Osteocyte (in vitro differentiated cells): ENCODE data around the gene LRRC18. TPM values are rescaled to one million over a fixed set of nuclear protein-coding genes. Genes with fewer than 3 reads are reported as not detected.

Experiments
- DNase-seq: peaks from one replicate; pipeline ENCODE4 v3.0.0; 2021; ENCODE audit warnings: mixed read lengths; ENCODE audit not compliant: unreplicated experiment; ENCODE audit errors: extremely low spot score
- H3K27ac Mint-ChIP-seq: one replicate; pipeline ENCODE4 v1.8.0; 2021; ENCODE audit warnings: mild to moderate bottlenecking, mixed read lengths; ENCODE audit not compliant: unreplicated experiment
- H3K27me3 Mint-ChIP-seq: one replicate; pipeline ENCODE4 v1.8.0; 2021; ENCODE audit warnings: mixed read lengths; ENCODE audit not compliant: unreplicated experiment
- H3K36me3 Mint-ChIP-seq: one replicate; pipeline ENCODE4 v1.8.0; 2021; ENCODE audit warnings: mixed read lengths; ENCODE audit not compliant: unreplicated experiment
- H3K4me1 Mint-ChIP-seq: one replicate; pipeline ENCODE4 v1.8.0; 2021; ENCODE audit warnings: mixed read lengths; ENCODE audit not compliant: unreplicated experiment
- H3K4me3 Mint-ChIP-seq: one replicate; pipeline ENCODE4 v1.8.0; 2021; ENCODE audit warnings: mild to moderate bottlenecking, moderate library complexity, mixed read lengths; ENCODE audit not compliant: unreplicated experiment
- H3K9me3 Mint-ChIP-seq: one replicate; pipeline ENCODE4 v1.8.0; 2021; ENCODE audit warnings: mixed read lengths; ENCODE audit not compliant: unreplicated experiment
- total RNA-seq: library from RNA; stranded (reverse); gene quantifications from 2 replicates; pipeline ENCODE4 v1.2.1, GENCODE V29; 2021
- TF ChIP-seq, protein P1 (sequence below): fragments of 200-600 bp; sonication (generic); IDR thresholded peaks from 2 replicates; pipeline ENCODE4 v1.5.0; 2021; ENCODE audit warnings: antibody characterized with exemption, mild to moderate bottlenecking, moderate library complexity

Gene LRRC18
- total RNA-seq, 1 donor from 2014 or later = not detected

DNA sequence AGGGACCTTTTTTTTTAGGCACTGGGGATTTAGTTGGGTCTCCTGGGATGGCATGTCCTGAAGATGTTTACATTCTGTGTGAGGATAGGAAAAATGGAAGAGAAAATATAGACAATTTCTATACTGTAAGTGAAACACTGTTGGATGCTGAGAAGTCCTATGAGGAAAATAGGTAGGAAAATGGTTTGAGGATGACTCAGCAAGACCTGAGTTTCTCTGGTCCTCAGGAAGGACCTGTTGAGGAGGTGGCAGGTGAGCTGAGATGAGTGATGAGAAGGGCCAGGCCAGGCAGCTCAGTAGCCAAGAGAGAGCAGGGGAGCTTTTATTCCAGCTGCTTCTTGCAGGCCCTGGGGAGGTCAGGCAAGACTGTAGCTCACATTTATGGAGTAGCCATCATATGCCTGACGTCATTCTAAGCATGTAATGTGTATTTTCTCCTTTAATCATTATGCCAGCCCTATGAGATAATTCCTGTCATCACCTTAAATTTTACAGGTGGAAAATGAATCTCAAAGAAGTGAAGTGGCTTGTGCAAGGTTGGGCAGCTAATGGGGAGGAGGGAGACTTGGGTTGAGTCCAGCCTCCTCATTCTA, 19.1 kb upstream of the LRRC18 start:
- Mint-ChIP-seq H3K27ac (no peak overlapping the region), H3K4me1 (no peaks in the 10 kb centered on the region)
- no peak for DNase-seq

DNA sequence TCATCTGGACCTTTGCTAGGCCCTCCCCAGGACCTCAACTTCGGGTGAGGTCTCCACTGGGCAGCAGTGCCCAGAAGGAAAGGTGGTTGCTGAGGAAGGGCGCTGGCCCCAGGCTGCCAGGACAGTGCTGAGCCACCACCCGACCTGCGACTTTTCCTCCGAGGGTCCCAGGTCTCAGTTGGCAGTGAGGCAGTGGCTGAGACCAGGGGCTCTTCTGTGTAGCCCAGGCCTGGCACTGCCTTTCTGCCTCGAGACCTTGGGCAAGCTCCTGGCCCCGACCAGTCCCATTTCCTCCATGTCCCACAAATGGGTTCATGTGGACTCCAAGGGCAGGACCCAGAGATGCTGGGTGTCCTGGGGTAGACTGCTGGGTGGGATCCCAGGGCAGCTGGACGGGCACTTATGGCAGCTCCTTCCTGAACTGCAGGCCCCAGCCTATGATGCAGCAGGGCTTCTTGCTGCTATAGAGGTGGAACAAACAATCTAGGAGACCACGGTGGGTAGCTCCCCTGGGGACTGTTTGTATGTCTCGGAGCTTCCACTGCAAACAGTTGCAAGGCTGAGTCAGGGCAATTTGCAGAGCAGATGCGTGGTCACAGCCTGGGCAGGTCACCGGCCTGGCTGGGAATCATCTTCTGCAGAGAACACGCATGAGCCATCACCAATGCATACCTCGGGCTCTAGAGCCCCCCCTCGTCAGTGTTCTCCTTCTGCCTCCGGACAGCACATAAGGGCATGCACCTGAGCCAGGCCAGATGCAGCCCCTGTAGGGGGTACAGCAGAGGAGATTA, 17.9 kb upstream of the LRRC18 start:
- no peak for DNase-seq
- TF ChIP-seq, protein P1, sequence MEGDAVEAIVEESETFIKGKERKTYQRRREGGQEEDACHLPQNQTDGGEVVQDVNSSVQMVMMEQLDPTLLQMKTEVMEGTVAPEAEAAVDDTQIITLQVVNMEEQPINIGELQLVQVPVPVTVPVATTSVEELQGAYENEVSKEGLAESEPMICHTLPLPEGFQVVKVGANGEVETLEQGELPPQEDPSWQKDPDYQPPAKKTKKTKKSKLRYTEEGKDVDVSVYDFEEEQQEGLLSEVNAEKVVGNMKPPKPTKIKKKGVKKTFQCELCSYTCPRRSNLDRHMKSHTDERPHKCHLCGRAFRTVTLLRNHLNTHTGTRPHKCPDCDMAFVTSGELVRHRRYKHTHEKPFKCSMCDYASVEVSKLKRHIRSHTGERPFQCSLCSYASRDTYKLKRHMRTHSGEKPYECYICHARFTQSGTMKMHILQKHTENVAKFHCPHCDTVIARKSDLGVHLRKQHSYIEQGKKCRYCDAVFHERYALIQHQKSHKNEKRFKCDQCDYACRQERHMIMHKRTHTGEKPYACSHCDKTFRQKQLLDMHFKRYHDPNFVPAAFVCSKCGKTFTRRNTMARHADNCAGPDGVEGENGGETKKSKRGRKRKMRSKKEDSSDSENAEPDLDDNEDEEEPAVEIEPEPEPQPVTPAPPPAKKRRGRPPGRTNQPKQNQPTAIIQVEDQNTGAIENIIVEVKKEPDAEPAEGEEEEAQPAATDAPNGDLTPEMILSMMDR = no peak
- no peak overlapping the region for H3K27ac Mint-ChIP-seq
- no peaks in the 10 kb centered on the region for H3K27me3 Mint-ChIP-seq
- H3K36me3 Mint-ChIP-seq = no peaks in the 10 kb centered on the region
- no peak overlapping the region for H3K4me3 Mint-ChIP-seq
- no peaks in the 10 kb centered on the region for H3K4me1 Mint-ChIP-seq
- no peaks in the 10 kb centered on the region for H3K9me3 Mint-ChIP-seq

More for the DNA sequence above, 19.1 kb upstream of the LRRC18 start:
- Mint-ChIP-seq H3K27me3 (no peaks in the 10 kb centered on the region), H3K4me3 (no peak overlapping the region), H3K9me3 (no peaks in the 10 kb centered on the region), H3K36me3 (no peaks in the 10 kb centered on the region)
- TF ChIP-seq, protein P1 = no peak

DNA sequence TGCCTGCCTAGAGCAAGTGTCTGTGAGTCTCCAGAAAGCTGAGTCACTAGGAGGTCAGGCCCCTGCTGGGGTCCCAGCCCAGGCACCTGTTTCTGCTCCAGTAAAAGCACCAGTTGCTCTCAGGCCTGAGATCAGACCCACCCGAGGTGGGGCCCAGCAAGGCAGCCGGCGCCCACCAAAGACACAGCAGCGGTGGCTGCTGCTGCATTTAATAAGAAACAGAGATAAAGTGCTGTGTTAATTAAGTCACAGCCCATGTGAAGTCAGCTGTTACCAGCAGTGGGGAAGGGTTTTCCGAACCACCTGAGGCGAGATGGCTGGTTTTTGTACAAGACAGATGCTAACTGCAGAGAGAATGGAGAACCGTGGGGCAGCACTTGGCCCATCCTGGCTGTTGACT, 12.1 kb upstream of the LRRC18 start:
- Mint-ChIP-seq H3K4me1 (peaks cover 3% of the 10 kb centered on the region), H3K27me3 (no peaks in the 10 kb centered on the region), H3K36me3 (no peaks in the 10 kb centered on the region), H3K4me3 (no peak overlapping the region), H3K27ac (no peak overlapping the region), H3K9me3 (no peaks in the 10 kb centered on the region)
- DNase-seq = no peak
- TF ChIP-seq, protein P1 = no peak

DNA sequence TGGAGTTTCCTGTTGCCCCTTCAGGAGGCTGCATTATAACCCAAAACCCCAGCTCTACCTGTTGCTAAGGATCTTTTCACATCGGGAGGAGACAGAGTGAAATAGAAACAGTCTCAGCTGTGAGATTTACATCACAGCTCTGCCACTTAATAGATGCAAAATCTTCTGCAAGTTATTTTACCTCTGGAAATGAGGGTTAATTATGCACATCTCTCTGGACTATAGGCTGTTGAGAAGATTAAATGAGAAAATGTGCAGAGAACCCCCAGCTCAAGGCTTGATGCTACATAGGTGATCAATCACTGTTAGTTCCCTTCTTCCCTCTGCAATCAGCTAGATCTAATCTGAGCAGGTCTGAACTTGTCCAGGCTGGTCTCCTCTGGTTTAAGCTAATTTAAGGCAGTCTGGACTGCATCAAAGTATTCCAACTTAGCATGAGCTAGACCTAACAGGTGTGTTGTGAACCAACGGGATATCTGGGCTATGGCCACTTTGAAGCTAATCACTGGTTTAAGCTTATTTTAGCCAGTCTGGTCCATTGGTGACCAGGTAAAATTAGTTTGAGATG, 8.9 kb upstream of the LRRC18 start:
- DNase-seq = no peak
- Mint-ChIP-seq H3K36me3 (no peaks in the 10 kb centered on the region), H3K27me3 (no peaks in the 10 kb centered on the region), H3K9me3 (no peaks in the 10 kb centered on the region), H3K27ac (no peak overlapping the region), H3K4me1 (peaks cover 3% of the 10 kb centered on the region), H3K4me3 (no peak overlapping the region)
- TF ChIP-seq, protein P1 = no peak
